C4-2B (cell line): ENCODE results near the gene CCDC92B.

ENCODE experiments used
- ZFX ChIP-seq: fragments of 450-650 bp; IDR thresholded peaks from 2 replicates; pipeline ENCODE4 v1.6.1; 2017
- TF ChIP-seq, protein P1 (sequence below): fragments of 450-650 bp; conservative IDR thresholded peaks from 2 replicates; pipeline ENCODE4 v1.5.1; 2017; ENCODE audit warnings: mild to moderate bottlenecking

DNA sequence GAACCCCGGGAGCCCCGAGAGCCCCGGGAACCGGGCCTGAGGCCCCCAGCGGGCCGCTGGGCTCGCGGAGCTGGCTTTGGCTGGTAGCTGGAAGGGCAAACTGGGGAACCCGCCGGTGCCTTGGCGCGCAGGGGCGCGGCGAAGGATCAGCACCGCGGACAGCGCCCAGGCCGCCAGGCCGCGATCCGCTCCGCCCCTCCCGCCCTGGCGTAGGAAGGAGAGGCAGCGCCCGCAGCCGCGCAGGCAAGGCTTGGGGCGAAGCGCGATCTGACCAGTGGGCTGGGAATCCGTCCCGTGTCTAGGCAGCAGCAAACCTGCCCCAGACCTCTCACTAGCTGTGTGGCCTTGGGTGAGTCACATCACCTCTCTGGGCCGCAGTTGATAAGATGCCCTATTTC lies 331 bp upstream of the CCDC92B start:
- TF ChIP-seq, protein P1, sequence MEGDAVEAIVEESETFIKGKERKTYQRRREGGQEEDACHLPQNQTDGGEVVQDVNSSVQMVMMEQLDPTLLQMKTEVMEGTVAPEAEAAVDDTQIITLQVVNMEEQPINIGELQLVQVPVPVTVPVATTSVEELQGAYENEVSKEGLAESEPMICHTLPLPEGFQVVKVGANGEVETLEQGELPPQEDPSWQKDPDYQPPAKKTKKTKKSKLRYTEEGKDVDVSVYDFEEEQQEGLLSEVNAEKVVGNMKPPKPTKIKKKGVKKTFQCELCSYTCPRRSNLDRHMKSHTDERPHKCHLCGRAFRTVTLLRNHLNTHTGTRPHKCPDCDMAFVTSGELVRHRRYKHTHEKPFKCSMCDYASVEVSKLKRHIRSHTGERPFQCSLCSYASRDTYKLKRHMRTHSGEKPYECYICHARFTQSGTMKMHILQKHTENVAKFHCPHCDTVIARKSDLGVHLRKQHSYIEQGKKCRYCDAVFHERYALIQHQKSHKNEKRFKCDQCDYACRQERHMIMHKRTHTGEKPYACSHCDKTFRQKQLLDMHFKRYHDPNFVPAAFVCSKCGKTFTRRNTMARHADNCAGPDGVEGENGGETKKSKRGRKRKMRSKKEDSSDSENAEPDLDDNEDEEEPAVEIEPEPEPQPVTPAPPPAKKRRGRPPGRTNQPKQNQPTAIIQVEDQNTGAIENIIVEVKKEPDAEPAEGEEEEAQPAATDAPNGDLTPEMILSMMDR = no peak
- TF ChIP-seq ZFX = no peak
